ENCODE data around the gene CEP68.
"Not testable (repeated sequence)": the region's sequence is repeated elsewhere in the genome, so short reads cannot be mapped to it uniquely, and the experiment has no call there.

Gene CEP68

DNA sequence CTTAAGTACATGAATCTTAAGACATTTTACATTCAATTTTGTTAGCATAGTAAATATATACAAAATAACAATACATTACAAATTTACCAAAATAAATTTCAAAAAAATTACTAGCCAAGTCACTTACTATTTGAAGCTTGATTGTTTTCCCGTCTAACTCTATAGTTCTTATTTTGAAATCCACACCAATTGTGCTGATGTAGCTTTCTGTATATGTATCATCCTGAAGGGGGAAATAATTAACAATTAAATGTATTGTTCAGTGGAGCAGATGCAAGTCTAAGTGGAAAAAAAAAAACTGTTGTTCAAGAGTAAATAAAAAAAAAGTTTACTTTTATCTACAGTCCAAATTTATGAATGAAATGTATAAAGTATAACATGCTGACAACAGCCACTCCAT, 41.6 kb downstream of the CEP68 start:
- Mint-ChIP-seq H3K36me3 (ENCODE audit: insufficient read depth) (peaks cover 88% of the 10 kb centered on the region), H3K27ac (no peak overlapping the region), H3K27me3 (no peaks in the 10 kb centered on the region), H3K9me3 (no peaks in the 10 kb centered on the region), H3K4me3 (no peak overlapping the region), H3K4me1 (ENCODE audit: low read depth in 2 of 2) (peaks cover 2 to 35% of the 10 kb centered on the region in 2 donors)
- no peak for ATAC-seq (replicated peaks)
- no peak for DNase-seq

GRCh38 chr2:65098741-65099140, 42.5 kb downstream of the CEP68 start:
- Mint-ChIP-seq H3K4me1 (ENCODE audit: low read depth in 2 of 2) (peaks cover 0 to 30% of the 10 kb centered on the region in 2 donors), H3K9me3 (no peaks in the 10 kb centered on the region), H3K4me3 (peak overlapping the region in 1 of 2 donors; percentile 3), H3K27me3 (no peaks in the 10 kb centered on the region), H3K36me3 (ENCODE audit: insufficient read depth) (peaks cover 88% of the 10 kb centered on the region), H3K27ac (no peak overlapping the region)
- DNase-seq: no peak
- ATAC-seq (replicated peaks): no peak

DNA sequence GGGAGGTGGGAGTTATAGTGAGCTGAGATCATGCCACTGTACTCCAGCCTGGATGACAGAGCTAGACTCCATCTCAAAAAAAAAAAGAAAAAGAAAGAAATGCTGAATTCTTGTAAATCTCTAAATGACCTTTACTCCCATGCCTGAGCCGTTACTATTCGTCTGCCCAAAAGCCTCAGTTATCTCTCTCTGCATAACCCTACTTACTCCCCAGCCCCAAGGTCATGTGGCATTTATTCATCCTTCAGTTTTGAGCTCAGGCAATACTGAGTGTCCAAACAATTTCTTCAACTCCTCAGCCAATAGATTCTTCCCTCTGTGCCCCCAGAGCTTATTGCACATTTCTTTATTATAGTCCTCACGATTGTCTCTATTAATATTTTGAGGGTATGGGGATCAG, 44.9 kb downstream of the CEP68 start:
- Mint-ChIP-seq H3K27me3 (no peaks in the 10 kb centered on the region), H3K4me3 (no peak overlapping the region), H3K36me3 (ENCODE audit: insufficient read depth) (peaks cover 82% of the 10 kb centered on the region), H3K4me1 (ENCODE audit: low read depth in 2 of 2) (peaks cover 3 to 36% of the 10 kb centered on the region in 2 donors), H3K9me3 (no peaks in the 10 kb centered on the region), H3K27ac (no peak overlapping the region)
- DNase-seq (no peak), ATAC-seq (replicated peaks) (no peak)

- no peak overlapping the region for H3K4me3 Mint-ChIP-seq
- no peak overlapping the region for H3K27ac Mint-ChIP-seq
- ATAC-seq (replicated peaks) (no peak), DNase-seq (no peak)
- peaks cover 10 to 29% of the 10 kb centered on the region in 2 donors for H3K4me1 Mint-ChIP-seq (ENCODE audit: low read depth in 2 of 2)
- no peaks in the 10 kb centered on the region for H3K27me3 Mint-ChIP-seq
- peaks cover 76% of the 10 kb centered on the region for H3K36me3 Mint-ChIP-seq (ENCODE audit: insufficient read depth)
- H3K9me3 Mint-ChIP-seq: no peaks in the 10 kb centered on the region
These were observed 46.9 kb downstream of the CEP68 start for GRCh38 chr2:65103013-65103715.

- DNase-seq: no peak
- no peak for ATAC-seq (replicated peaks)
- peaks cover 72% of the 10 kb centered on the region for H3K36me3 Mint-ChIP-seq (ENCODE audit: insufficient read depth)
- H3K27ac Mint-ChIP-seq: peak overlapping the region in 1 of 2 donors; percentile 44
- no peaks in the 10 kb centered on the region for H3K9me3 Mint-ChIP-seq
- H3K27me3 Mint-ChIP-seq: no peaks in the 10 kb centered on the region
- H3K4me3 Mint-ChIP-seq: no peak overlapping the region
- H3K4me1 Mint-ChIP-seq (ENCODE audit: low read depth in 2 of 2): peaks cover 24 to 44% of the 10 kb centered on the region in 2 donors
These were observed 51.3 kb downstream of the CEP68 start for GRCh38 chr2:65107530-65107929.

- H3K36me3 Mint-ChIP-seq (ENCODE audit: insufficient read depth): peaks cover 60% of the 10 kb centered on the region
- no peak overlapping the region for H3K27ac Mint-ChIP-seq
- no peak for DNase-seq
- H3K4me3 Mint-ChIP-seq: no peak overlapping the region
- H3K4me1 Mint-ChIP-seq (ENCODE audit: low read depth in 2 of 2): peaks cover 28 to 53% of the 10 kb centered on the region in 2 donors
- no peak for ATAC-seq (replicated peaks)
- H3K9me3 Mint-ChIP-seq: no peaks in the 10 kb centered on the region
- H3K27me3 Mint-ChIP-seq: no peaks in the 10 kb centered on the region
These were observed 52.6 kb downstream of the CEP68 start for GRCh38 chr2:65108780-65109179.

- Mint-ChIP-seq H3K27me3 (no peaks in the 10 kb centered on the region), H3K27ac (peak overlapping the region in 1 of 2 donors; percentile 54), H3K9me3 (no peaks in the 10 kb centered on the region), H3K4me1 (ENCODE audit: low read depth in 2 of 2) (peaks cover 39 to 62% of the 10 kb centered on the region in 2 donors), H3K4me3 (peak overlapping the region in 1 of 2 donors; percentile 29), H3K36me3 (ENCODE audit: insufficient read depth) (peaks cover 48% of the 10 kb centered on the region)
- ATAC-seq (replicated peaks) (no peak), DNase-seq (no peak)
These were observed 56.4 kb downstream of the CEP68 start for GRCh38 chr2:65112633-65113032.

DNA sequence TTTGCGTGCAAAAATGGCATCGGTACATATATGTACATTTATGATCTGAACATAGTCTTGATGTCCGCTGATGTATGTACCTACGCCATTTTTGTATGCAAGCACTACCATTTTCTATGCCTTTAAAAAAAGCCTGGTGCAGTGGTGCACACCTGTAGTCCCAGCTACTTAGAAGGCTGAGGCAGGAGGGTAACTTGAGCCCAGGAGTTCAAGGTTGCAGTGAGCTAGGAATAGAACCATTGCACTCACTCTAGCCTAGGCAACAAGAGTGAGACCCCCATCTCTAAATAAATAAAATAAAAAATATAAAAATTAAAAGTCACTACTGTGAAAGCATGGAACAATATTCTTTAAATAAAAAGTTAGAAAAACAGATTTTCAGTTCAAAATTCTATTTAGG, 57.0 kb downstream of the CEP68 start:
- no peaks in the 10 kb centered on the region for H3K9me3 Mint-ChIP-seq
- peak overlapping the region in 1 of 2 donors; percentile 54 for H3K27ac Mint-ChIP-seq
- ATAC-seq (replicated peaks) (no peak), DNase-seq (no peak)
- peaks cover 43% of the 10 kb centered on the region for H3K36me3 Mint-ChIP-seq (ENCODE audit: insufficient read depth)
- no peaks in the 10 kb centered on the region for H3K27me3 Mint-ChIP-seq
- peaks cover 42 to 68% of the 10 kb centered on the region in 2 donors for H3K4me1 Mint-ChIP-seq (ENCODE audit: low read depth in 2 of 2)
- no peak overlapping the region for H3K4me3 Mint-ChIP-seq

DNA sequence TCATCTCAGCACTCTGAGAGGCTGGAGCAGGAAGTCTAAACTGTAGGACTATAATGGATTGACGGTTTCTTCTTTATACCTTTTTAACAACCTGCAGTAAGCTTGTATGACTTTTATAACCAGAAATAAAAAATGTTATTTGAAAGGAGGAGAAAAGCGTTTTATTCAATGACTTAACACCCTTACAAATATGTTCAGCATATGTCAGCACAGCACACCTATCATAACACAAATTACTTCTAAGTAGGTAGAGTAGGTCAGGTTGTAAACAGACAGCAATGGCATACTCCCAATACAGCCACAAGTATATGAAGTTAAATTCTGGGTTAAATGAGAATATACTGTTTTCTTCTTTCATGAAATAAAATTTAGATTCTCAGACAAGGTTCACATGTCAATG, 57.6 kb downstream of the CEP68 start:
- no peak overlapping the region for H3K4me3 Mint-ChIP-seq
- no peaks in the 10 kb centered on the region for H3K27me3 Mint-ChIP-seq
- no peaks in the 10 kb centered on the region for H3K9me3 Mint-ChIP-seq
- H3K27ac Mint-ChIP-seq: peak overlapping the region in 1 of 2 donors; percentile 28
- H3K36me3 Mint-ChIP-seq (ENCODE audit: insufficient read depth): peaks cover 39% of the 10 kb centered on the region
- H3K4me1 Mint-ChIP-seq (ENCODE audit: low read depth in 2 of 2): peaks cover 43 to 71% of the 10 kb centered on the region in 2 donors
- DNase-seq (no peak), ATAC-seq (replicated peaks) (no peak)

DNA sequence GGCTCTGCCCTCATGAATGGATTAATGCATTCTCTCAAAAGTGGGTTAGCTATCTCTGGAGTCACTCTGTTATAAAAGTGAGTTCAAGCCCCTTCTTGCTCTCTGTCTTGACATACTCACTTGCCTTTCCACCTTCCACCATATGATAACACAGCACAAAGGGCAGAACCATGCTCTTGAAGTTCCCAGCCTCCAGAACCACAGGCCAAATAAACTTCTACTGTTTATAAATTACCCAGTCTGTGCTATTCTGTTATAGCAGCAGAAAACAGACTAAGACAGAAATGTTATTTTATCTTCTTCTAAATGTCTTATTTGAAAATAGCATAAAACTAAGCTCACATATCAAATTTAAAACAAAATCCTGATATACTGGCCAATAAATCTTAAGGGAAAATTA, 58.7 kb downstream of the CEP68 start:
- Mint-ChIP-seq H3K4me3 (peak overlapping the region in 1 of 2 donors; percentile 25), H3K27ac (no peak overlapping the region), H3K4me1 (ENCODE audit: low read depth in 2 of 2) (peaks cover 46 to 75% of the 10 kb centered on the region in 2 donors), H3K36me3 (ENCODE audit: insufficient read depth) (peaks cover 31% of the 10 kb centered on the region), H3K9me3 (no peaks in the 10 kb centered on the region), H3K27me3 (no peaks in the 10 kb centered on the region)
- no peak for ATAC-seq (replicated peaks)
- no peak for DNase-seq

DNA sequence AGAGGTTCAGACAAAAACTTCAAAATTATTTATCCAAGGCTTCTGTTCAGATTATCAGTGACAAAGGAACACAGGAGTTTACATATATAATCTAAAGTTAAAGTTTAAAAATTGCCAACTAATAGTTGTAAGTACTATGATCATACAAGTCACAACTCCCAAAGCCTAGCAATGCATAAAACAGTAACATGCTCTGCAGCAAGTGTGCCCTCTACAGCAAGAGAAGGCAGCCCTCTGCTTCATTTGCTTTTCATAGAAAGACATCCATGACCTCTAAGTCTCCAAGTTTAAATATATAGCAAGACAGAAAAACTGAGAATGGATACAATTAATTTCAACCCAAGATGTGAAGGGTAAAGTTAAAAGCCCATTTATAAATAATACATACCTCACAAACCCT, 60.4 kb downstream of the CEP68 start:
- peaks cover 23% of the 10 kb centered on the region for H3K36me3 Mint-ChIP-seq (ENCODE audit: insufficient read depth)
- no peak overlapping the region for H3K27ac Mint-ChIP-seq
- peak overlapping the region in 1 of 2 donors; percentile 24 for H3K4me3 Mint-ChIP-seq
- H3K27me3 Mint-ChIP-seq: no peaks in the 10 kb centered on the region
- H3K4me1 Mint-ChIP-seq (ENCODE audit: low read depth in 2 of 2): peaks cover 50 to 71% of the 10 kb centered on the region in 2 donors
- H3K9me3 Mint-ChIP-seq: no peaks in the 10 kb centered on the region
- DNase-seq (no peak), ATAC-seq (replicated peaks) (no peak)

DNA sequence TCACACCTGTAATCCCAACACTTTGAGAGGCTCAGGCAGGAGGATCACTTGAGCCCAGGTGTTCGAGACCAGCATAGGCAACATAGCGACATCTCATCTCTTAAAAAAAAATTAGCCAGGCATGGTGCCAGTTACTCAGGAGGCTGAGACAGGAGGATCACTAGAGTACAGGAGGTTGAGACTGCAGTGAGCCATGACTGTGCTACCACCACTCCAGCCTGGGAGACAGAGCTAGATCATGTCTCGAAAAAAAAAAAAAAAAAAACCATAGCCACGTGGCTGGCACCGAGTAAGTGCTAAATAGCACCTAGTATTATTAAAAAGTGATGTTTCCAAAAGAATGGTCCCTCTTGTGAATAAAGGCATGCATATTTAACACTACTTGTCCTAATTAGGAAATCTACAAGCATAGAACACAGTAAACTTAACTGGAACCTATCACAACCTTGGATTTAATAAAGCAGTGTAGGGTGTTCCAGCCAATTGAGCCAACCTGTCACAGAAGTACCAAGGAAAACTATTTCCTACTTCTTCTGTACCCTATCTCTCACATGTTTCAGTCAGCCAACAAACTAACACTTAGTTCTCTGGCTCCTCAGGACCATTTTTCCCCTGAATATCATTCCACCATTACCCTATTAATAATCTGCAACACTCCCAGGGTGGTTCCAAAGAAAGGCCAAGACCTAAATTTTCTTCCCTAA, 64.9 kb downstream of the CEP68 start:
- H3K9me3 Mint-ChIP-seq: no peaks in the 10 kb centered on the region
- H3K4me3 Mint-ChIP-seq: peak overlapping the region; percentile 51 to 57
- peaks cover 40% of the 10 kb centered on the region for H3K36me3 Mint-ChIP-seq (ENCODE audit: insufficient read depth)
- H3K27ac Mint-ChIP-seq: peak overlapping the region in 1 of 2 donors; percentile 44
- H3K4me1 Mint-ChIP-seq (ENCODE audit: low read depth in 2 of 2): peaks cover 47 to 77% of the 10 kb centered on the region in 2 donors
- DNase-seq (no peak), ATAC-seq (replicated peaks) (peak; percentile 34)
- no peaks in the 10 kb centered on the region for H3K27me3 Mint-ChIP-seq

DNA sequence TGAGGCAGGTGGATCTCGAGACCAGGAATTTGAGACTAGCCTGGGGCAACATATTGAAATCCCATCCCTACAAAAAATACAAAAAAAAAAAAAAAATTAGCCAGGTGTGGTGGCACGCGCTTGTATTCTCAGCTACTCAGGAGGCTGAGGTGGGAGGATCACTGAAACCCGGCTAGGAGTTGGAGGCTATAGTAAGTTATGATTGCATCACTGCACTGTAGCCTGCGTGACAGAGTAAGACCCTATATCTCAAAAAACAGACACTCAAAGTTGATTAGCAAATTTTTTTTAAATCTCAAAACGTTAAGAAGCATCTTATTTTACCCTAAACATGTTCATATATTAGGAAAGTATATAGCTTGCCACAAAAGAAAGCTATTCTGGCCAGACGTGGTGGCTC, 66.1 kb downstream of the CEP68 start:
- peaks cover 35% of the 10 kb centered on the region for H3K36me3 Mint-ChIP-seq (ENCODE audit: insufficient read depth)
- H3K4me1 Mint-ChIP-seq (ENCODE audit: low read depth in 2 of 2): peaks cover 47 to 76% of the 10 kb centered on the region in 2 donors
- no peaks in the 10 kb centered on the region for H3K9me3 Mint-ChIP-seq
- no peaks in the 10 kb centered on the region for H3K27me3 Mint-ChIP-seq
- no peak overlapping the region for H3K27ac Mint-ChIP-seq
- ATAC-seq (replicated peaks) (peak; percentile 20), DNase-seq (no peak)
- peak overlapping the region; percentile 15 to 57 for H3K4me3 Mint-ChIP-seq

DNA sequence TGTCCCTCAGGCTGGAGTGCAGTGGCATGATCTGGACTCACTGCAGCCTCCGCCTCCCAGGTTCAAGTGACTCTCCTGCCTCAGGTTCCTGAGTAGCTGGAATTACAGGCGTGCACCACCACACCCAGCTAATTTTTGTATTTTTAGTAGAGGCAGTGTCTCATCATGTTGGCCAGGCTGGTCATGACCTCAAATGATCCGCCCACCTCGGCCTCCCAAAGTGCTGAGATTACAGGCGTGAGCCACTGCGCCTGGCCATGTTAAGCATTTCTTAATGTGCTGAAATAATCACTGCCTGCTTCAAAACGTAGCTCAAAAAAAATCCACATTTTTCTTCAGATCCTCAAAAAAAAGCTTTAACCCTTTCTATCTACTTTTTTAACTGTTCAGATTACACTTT, 69.2 kb downstream of the CEP68 start:
- not testable (repeated sequence) for ATAC-seq (replicated peaks); H3K27me3 Mint-ChIP-seq; H3K9me3 Mint-ChIP-seq; DNase-seq
- Mint-ChIP-seq H3K27ac (peak overlapping the region in 1 of 2 donors; percentile 71), H3K4me3 (peak overlapping the region in 1 of 2 donors; percentile 56), H3K4me1 (ENCODE audit: low read depth in 2 of 2) (peaks cover 44 to 76% of the 10 kb centered on the region in 2 donors), H3K36me3 (ENCODE audit: insufficient read depth) (peaks cover 45% of the 10 kb centered on the region)

All from effector memory CD8-positive, alpha-beta T cell (primary cell).